ENCODE data around the gene YBEY. TPM values are rescaled to one million over a fixed set of nuclear protein-coding genes. Genes with fewer than 3 reads are reported as not detected.
"Not testable (repeated sequence)": the region's sequence is repeated elsewhere in the genome, so short reads cannot be mapped to it uniquely, and the experiment has no call there.

The YBEY gene
- polyA plus RNA-seq, 3 donors, result 19.1 to 22.4 (median 19.6) TPM

GRCh38 chr21:46297338-46298271, 11.5 kb downstream of the YBEY start:
- DNase-seq, result peak; percentile 38

- DNase-seq, result no peak
These were observed 13.0 kb downstream of the YBEY start for GRCh38 chr21:46299167-46299566.

- DNase-seq, result no peak
These were observed 15.6 kb downstream of the YBEY start for GRCh38 chr21:46301759-46302158.

- no peak for DNase-seq
These were observed 18.3 kb downstream of the YBEY start for GRCh38 chr21:46304437-46304836.

- no peak for DNase-seq
These were observed 18.8 kb downstream of the YBEY start for GRCh38 chr21:46304955-46305354.

- DNase-seq, result no peak
These were observed 21.5 kb downstream of the YBEY start for GRCh38 chr21:46307625-46308024.

- no peak for DNase-seq
These were observed 22.3 kb downstream of the YBEY start for GRCh38 chr21:46308431-46308830.

- not testable (repeated sequence) for DNase-seq
These were observed 24.1 kb downstream of the YBEY start for GRCh38 chr21:46310260-46310659.

- no peak for DNase-seq
These were observed 25.4 kb downstream of the YBEY start for GRCh38 chr21:46311568-46311967.

- no peak for DNase-seq
These were observed 26.8 kb downstream of the YBEY start for GRCh38 chr21:46312949-46313348.

- no peak for DNase-seq
These were observed 28.4 kb downstream of the YBEY start for GRCh38 chr21:46314441-46315020.

GRCh38 chr21:46316708-46317324, 30.7 kb downstream of the YBEY start:
- DNase-seq, result no peak

GRCh38 chr21:46317710-46318463, 31.7 kb downstream of the YBEY start:
- DNase-seq, result no peak

GRCh38 chr21:46318464-46318845, 32.3 kb downstream of the YBEY start:
- DNase-seq, result no peak

- no peak for DNase-seq
These were observed 33.0 kb downstream of the YBEY start for GRCh38 chr21:46319186-46319585.

GRCh38 chr21:46320331-46320801, 34.2 kb downstream of the YBEY start:
- no peak for DNase-seq

GRCh38 chr21:46322351-46323226, 36.4 kb downstream of the YBEY start:
- no peak for DNase-seq

GRCh38 chr21:46323227-46323709, 37.1 kb downstream of the YBEY start:
- DNase-seq, result no peak

GRCh38 chr21:46323710-46324389, 37.7 kb downstream of the YBEY start, which contains the start of the genes C21orf58 and PCNT:
Gene C21orf58, minus strand, starts transcription at chr21:46323870. Its CDS starts 1,132 bp downstream, at chr21:46322738.
Gene PCNT, plus strand, starts transcription at chr21:46324156. Its CDS starts 73 bp downstream, at chr21:46324229.
- DNase-seq, result peak; percentile 97
